K562 (cell line): Measurements from ENCODE around the gene MCEE. TPM values are rescaled to one million over a fixed set of nuclear protein-coding genes. Genes with fewer than 3 reads are reported as not detected.

ENCODE experiments used
- ATAC-seq: fragments of 200-7000 bp; cut with Tn5 transposase; 3 replicates; pipeline ENCODE4 v1.9.1; 2020; ENCODE audit warnings: moderate library complexity
- BruUV-seq: library from RNA; stranded (reverse); fragments of 400-500 nt; replicated peaks from 2 replicates; lab custom pipeline; 2021; lab: Mats Ljungman, UMichigan
- CTCF ChIA-PET: fragments of 300-600 bp; formaldehyde crosslinking; extraction: SDS; loops from one replicate; lab custom pipeline; 2021; ENCODE audit warnings: low intra/inter-chr PET ratio; lab: Yijun Ruan, JAX
- POLR2A ChIA-PET: fragments of 300-600, 350-650 bp; sonication (Branson Sonifier 250); formaldehyde crosslinking; extraction: SDS; loops from one replicate; lab custom pipeline; 2021; ENCODE audit warnings: antibody characterized with exemption, inconsistent platforms; lab: Yijun Ruan, JAX
- DNase-seq, 4 experiments: peaks; one replicate each; pipeline versions ENCODE4 v3.0.0 to v3.0.0-alpha.2; 2011 to 2018; ENCODE audit warnings: low spot score in 3 of 4, mixed read lengths in 3 of 4; ENCODE audit errors: extremely low read depth in 1 of 4
- FAIRE-seq: peaks from 2 replicates; lab custom pipeline; 2011; peaks lifted over from hg19 to GRCh38; lab: Jason Lieb, UNC
- H2AFZ ChIP-seq: 2 replicates; pipeline ENCODE4 v1.6.0; 2011; ENCODE audit warnings: low read depth, low read length, control low read depth, inconsistent platforms
- H3K27ac ChIP-seq: fragments of 200-600 bp; 3 replicates; pipeline ENCODE4 v1.8.0; 2011; ENCODE audit warnings: low read depth, mild to moderate bottlenecking, control low read depth, inconsistent platforms, low read length, moderate library complexity, mixed read lengths; ENCODE audit errors: extremely low read depth
- H3K27me3 ChIP-seq, 2 experiments: fragments of 300-600 bp in 1 of 2; 2 replicates in 1 of 2; 3 replicates in 1 of 2; pipeline versions ENCODE4 v1.6.0 to v1.8.0; 2011; ENCODE audit warnings: inconsistent platforms in 2 of 2, low read length in 2 of 2, mild to moderate bottlenecking in 1 of 2, mixed read lengths in 1 of 2, moderate library complexity in 1 of 2; ENCODE audit not compliant: control insufficient read depth in 2 of 2, insufficient read depth in 2 of 2
- H3K36me3 ChIP-seq: fragments of 300-600 bp; 3 replicates; pipeline ENCODE4 v1.8.0; 2011; ENCODE audit warnings: mild to moderate bottlenecking, low read length, inconsistent platforms; ENCODE audit not compliant: control insufficient read depth, insufficient read depth
- H3K4me1 ChIP-seq, 2 experiments: fragments of 200-600 bp in 1 of 2; replicated peaks in 1 of 2; 2 replicates in 1 of 2; 3 replicates in 1 of 2; pipeline versions ENCODE4 v1.5.1 to v1.8.0; 2011; ENCODE audit warnings: inconsistent platforms in 2 of 2, low read length in 2 of 2, mild to moderate bottlenecking in 1 of 2, mixed read lengths in 1 of 2, moderate library complexity in 1 of 2; ENCODE audit not compliant: control insufficient read depth in 2 of 2, insufficient read depth in 2 of 2
- H3K4me2 ChIP-seq: 2 replicates; pipeline ENCODE4 v1.6.1; 2011; ENCODE audit warnings: low read length, control low read depth, inconsistent platforms, mixed read lengths; ENCODE audit not compliant: insufficient read depth
- H3K4me3 ChIP-seq: fragments of 200-600 bp; sonication (generic), shearing (Covaris generic); 2 replicates; pipeline ENCODE4 v1.5.1; 2016; ENCODE audit warnings: control low read depth, inconsistent platforms
- H3K79me2 ChIP-seq: fragments of 200-600 bp; 3 replicates; pipeline ENCODE4 v1.8.0; 2011; ENCODE audit warnings: low read length, inconsistent platforms; ENCODE audit not compliant: control insufficient read depth, insufficient read depth
- H3K9ac ChIP-seq, 2 experiments: 2 replicates each; pipeline versions ENCODE4 v1.6.0 to v1.6.1; 2011; ENCODE audit warnings: low read depth in 2 of 2, low read length in 2 of 2, control low read depth in 1 of 2, inconsistent platforms in 1 of 2, mild to moderate bottlenecking in 1 of 2, mixed read lengths in 1 of 2; ENCODE audit not compliant: insufficient read depth in 1 of 2
- H3K9me1 ChIP-seq: one replicate; pipeline ENCODE4 v1.6.0; 2011; ENCODE audit warnings: inconsistent platforms, mild to moderate bottlenecking, low read length, moderate library complexity; ENCODE audit not compliant: control insufficient read depth, insufficient read depth
- H3K9me3 ChIP-seq: replicated peaks from 2 replicates; pipeline ENCODE4 v1.5.1; 2011; ENCODE audit warnings: low read depth, low read length, inconsistent platforms; ENCODE audit not compliant: control insufficient read depth, insufficient read depth
- H4K20me1 ChIP-seq: replicated peaks from 2 replicates; pipeline ENCODE4 v1.6.1; 2011; ENCODE audit warnings: low read length, inconsistent platforms, mixed read lengths; ENCODE audit not compliant: control insufficient read depth, insufficient read depth
- CHD1 ChIP-seq: fragments of 200-600 bp; sonication (generic); IDR thresholded peaks from one replicate; pipeline ENCODE4 v1.6.1; 2012; ENCODE audit warnings: mild to moderate bottlenecking, moderate library complexity, low read length, inconsistent platforms
- CTBP1 ChIP-seq: fragments of 450-650 bp; IDR thresholded peaks from 2 replicates; pipeline ENCODE4 v1.6.1; 2016; ENCODE audit warnings: borderline replicate concordance
- LEF1 ChIP-seq: fragments of 450-650 bp; IDR thresholded peaks from 2 replicates; pipeline ENCODE4 v1.6.1; 2016; ENCODE audit warnings: mild to moderate bottlenecking
- NRF1 ChIP-seq, 2 experiments: fragments of 450-650 bp; IDR thresholded peaks in 1 of 2; conservative IDR thresholded peaks in 1 of 2; 2 replicates each; pipeline ENCODE4 v1.6.1; 2014; ENCODE audit warnings: mild to moderate bottlenecking in 2 of 2
- RCOR1 ChIP-seq, 2 experiments: IDR thresholded peaks; 2 replicates each; pipeline ENCODE4 v1.6.1; 2012; ENCODE audit warnings: low read depth in 2 of 2, low read length in 2 of 2, borderline replicate concordance in 1 of 2, improper control_type of control experiment in 1 of 2
- ZNF311 ChIP-seq: fragments of 250-450 bp; sonication (Bioruptor Pico); IDR thresholded peaks from 2 replicates; pipeline ENCODE4 v1.4.0; 2020; ENCODE audit warnings: mild to moderate bottlenecking, moderate library complexity
- WGBS: fragments of 100-300 bp; shearing (Covaris generic); methylation state at CpG from one replicate; pipeline ENCODE4 v1.1.6; 2016; ENCODE audit warnings: low coverage, mixed read lengths; ENCODE audit not compliant: insufficient coverage; ENCODE audit errors: missing lambda C conversion rate; 5-methylcytosine and 5-hydroxymethylcytosine counted together
- in situ Hi-C: fragments of 300-500 bp; cut with MboI; formaldehyde crosslinking; loops from 4 replicates; pipeline ENCODE4 v1.15.0; 2018; ENCODE audit warnings: inconsistent platforms, mixed read lengths
- intact Hi-C: fragments of 100-400 bp; cut with micrococcal nuclease; formaldehyde crosslinking; loops from 2 replicates; pipeline ENCODE4 v1.14.2; 2022
- polyA plus RNA-seq, 8 experiments: library from polyadenylated mRNA; depleted of rRNA in 4 of 8; stranded (reverse) in 5 of 8; unstranded in 3 of 8; fragments of >200 nt; fragmentation: Nextera tagmentation in 2 of 8; fragmentation: Illumina TruSeq in 1 of 8; extraction: Ambion mirVana in 2 of 8; extraction: Trizol in 1 of 8; gene quantifications; 2 replicates each; pipeline versions ENCODE4 v1.2.1 to v1.2.3, GENCODE V29; 2011 to 2014; ENCODE audit warnings: inconsistent platforms in 1 of 8, missing spikeins in 1 of 8
- total RNA-seq, 7 experiments: library from RNA; depleted of rRNA in 6 of 7; stranded (reverse); fragments of >200 nt in 6 of 7; fragmentation: Illumina TruSeq in 2 of 7; extraction: Trizol in 2 of 7; gene quantifications; 2 replicates each; pipeline versions ENCODE4 v1.2.1 to v1.2.3, GENCODE V29; 2011 to 2021; ENCODE audit warnings: low replicate concordance in 1 of 7
- TF ChIP-seq, protein P1 (sequence below), 2 experiments: fragments of 450-650 bp; formaldehyde crosslinking in 1 of 2; IDR thresholded peaks; 2 replicates each; pipeline versions ENCODE4 v1.4.0 to v1.6.1; 2014 to 2020; ENCODE audit warnings: mild to moderate bottlenecking in 2 of 2, borderline replicate concordance in 1 of 2, low read depth in 1 of 2
- TF ChIP-seq, protein P2 (sequence below): fragments of 450-650 bp; IDR thresholded peaks from 2 replicates; pipeline ENCODE4 v1.6.1; 2018; ENCODE audit not compliant: partially characterized antibody

MCEE gene
- total and polyA plus RNA-seq, 9 of the 15 experiments (the other 6 are each of a cell fraction or from before 2014, with no cell fraction given): 15.6 to 49.1 (median 24.5) TPM

DNA sequence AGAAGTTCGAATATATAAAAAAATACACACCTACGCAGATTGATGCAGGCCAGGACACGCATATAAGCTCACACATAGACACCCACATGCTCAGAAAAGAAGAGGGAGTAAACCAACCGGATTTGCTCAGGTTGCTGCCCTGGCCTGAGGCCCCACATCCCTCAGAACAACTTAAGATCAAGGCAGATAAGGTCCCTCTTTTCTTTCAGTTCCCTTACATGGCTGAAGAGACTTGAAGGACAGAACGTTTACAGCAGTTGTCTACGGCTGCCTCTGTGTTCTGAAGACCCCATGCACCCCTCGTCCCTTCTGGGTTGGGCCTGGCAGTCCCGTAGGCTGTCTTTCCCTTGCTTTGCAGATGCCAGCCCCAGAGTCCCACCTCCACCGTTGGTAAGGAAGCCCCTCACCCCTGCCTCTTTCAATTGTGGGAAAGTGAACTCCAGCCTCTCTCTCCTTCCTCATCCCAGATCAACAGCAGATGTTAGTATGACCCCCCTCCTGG, 65.9 kb downstream of the MCEE start:
- Histone ChIP-seq H3K36me3 (no peaks in the 10 kb centered on the region), H3K9me1 (no peaks in the 10 kb centered on the region), H3K9ac (no peak overlapping the region), H3K4me2 (no peak overlapping the region; the same call in 1 of the 2 replicates), H3K4me1 (peaks cover 15 to 16% of the 10 kb centered on the region in 2 experiments), H3K27ac (no peak overlapping the region), H3K27me3 (peaks cover 6 to 21% of the 10 kb centered on the region in 2 experiments; a peak in 4 of 5 replicates), H3K79me2 (peaks cover 4% of the 10 kb centered on the region; the same call in 2 of the 3 replicates), H3K9me3 (no peaks in the 10 kb centered on the region), H3K4me3 (no peak overlapping the region), H4K20me1 (no peaks in the 10 kb centered on the region), H2AFZ (peak overlapping the region; percentile 28; the same call in 1 of the 2 replicates)
- DNase-seq: peak in 2 of 4 experiments; percentile 13 to 17
- intact Hi-C loops (no loop called here), in situ Hi-C loops (no loop called here)
- TF ChIP-seq ZNF311 (CRISPR knock-in tag): no peak
- peak in 1 of 2 experiments; percentile 51; a peak in 1 of 4 replicates for TF ChIP-seq RCOR1 (IDR thresholded peaks at IDR 0.05; ENCODE audit: borderline replicate concordance in 1 of 2, low read depth in 2 of 2, low read length in 2 of 2)
- peak; percentile 41; the same call in 1 of the 2 replicates for TF ChIP-seq CTBP1
- TF ChIP-seq LEF1: peak; percentile 25; the same call in 1 of the 2 replicates
- TF ChIP-seq, protein P1, sequence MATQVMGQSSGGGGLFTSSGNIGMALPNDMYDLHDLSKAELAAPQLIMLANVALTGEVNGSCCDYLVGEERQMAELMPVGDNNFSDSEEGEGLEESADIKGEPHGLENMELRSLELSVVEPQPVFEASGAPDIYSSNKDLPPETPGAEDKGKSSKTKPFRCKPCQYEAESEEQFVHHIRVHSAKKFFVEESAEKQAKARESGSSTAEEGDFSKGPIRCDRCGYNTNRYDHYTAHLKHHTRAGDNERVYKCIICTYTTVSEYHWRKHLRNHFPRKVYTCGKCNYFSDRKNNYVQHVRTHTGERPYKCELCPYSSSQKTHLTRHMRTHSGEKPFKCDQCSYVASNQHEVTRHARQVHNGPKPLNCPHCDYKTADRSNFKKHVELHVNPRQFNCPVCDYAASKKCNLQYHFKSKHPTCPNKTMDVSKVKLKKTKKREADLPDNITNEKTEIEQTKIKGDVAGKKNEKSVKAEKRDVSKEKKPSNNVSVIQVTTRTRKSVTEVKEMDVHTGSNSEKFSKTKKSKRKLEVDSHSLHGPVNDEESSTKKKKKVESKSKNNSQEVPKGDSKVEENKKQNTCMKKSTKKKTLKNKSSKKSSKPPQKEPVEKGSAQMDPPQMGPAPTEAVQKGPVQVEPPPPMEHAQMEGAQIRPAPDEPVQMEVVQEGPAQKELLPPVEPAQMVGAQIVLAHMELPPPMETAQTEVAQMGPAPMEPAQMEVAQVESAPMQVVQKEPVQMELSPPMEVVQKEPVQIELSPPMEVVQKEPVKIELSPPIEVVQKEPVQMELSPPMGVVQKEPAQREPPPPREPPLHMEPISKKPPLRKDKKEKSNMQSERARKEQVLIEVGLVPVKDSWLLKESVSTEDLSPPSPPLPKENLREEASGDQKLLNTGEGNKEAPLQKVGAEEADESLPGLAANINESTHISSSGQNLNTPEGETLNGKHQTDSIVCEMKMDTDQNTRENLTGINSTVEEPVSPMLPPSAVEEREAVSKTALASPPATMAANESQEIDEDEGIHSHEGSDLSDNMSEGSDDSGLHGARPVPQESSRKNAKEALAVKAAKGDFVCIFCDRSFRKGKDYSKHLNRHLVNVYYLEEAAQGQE (IDR thresholded peaks at IDR 0.05; ENCODE audit: borderline replicate concordance): no peak
- TF ChIP-seq, protein P1 (CRISPR knock-in tag; IDR thresholded peaks at IDR 0.05; ENCODE audit: low read depth): no peak
- TF ChIP-seq NRF1 (conservative IDR thresholded peaks at IDR 0.05 in 1 of 2, IDR thresholded peaks at IDR 0.05 in 1 of 2): peak; percentile 14 to 27; a peak in 1 of 4 replicates
- TF ChIP-seq, protein P2, sequence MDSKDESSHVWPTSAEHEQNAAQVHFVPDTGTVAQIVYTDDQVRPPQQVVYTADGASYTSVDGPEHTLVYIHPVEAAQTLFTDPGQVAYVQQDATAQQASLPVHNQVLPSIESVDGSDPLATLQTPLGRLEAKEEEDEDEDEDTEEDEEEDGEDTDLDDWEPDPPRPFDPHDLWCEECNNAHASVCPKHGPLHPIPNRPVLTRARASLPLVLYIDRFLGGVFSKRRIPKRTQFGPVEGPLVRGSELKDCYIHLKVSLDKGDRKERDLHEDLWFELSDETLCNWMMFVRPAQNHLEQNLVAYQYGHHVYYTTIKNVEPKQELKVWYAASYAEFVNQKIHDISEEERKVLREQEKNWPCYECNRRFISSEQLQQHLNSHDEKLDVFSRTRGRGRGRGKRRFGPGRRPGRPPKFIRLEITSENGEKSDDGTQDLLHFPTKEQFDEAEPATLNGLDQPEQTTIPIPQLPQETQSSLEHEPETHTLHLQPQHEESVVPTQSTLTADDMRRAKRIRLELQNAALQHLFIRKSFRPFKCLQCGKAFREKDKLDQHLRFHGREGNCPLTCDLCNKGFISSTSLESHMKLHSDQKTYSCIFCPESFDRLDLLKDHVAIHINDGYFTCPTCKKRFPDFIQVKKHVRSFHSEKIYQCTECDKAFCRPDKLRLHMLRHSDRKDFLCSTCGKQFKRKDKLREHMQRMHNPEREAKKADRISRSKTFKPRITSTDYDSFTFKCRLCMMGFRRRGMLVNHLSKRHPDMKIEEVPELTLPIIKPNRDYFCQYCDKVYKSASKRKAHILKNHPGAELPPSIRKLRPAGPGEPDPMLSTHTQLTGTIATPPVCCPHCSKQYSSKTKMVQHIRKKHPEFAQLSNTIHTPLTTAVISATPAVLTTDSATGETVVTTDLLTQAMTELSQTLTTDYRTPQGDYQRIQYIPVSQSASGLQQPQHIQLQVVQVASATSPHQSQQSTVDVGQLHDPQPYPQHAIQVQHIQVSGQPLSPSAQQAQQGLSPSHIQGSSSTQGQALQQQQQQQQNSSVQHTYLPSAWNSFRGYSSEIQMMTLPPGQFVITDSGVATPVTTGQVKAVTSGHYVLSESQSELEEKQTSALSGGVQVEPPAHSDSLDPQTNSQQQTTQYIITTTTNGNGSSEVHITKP: peak; percentile 14
- TF ChIP-seq CHD1: no peak
- 8% methylated on average over 9 of the region's 9 CpGs for WGBS
- no peak for ATAC-seq
- POLR2A ChIA-PET: no interaction called here
- no TSS peak for BruUV-seq
- FAIRE-seq: no peak
- CTCF ChIA-PET: no interaction called here
